Measurements from ENCODE around the gene PLD1.
"Not testable (repeated sequence)": the region's sequence is repeated elsewhere in the genome, so short reads cannot be mapped to it uniquely, and the experiment has no call there.

PLD1 gene

GRCh38 chr3:171815973-171816595 lies 5.8 kb upstream of the PLD1 start:
- DNase-seq: no peak

GRCh38 chr3:171814662-171815061 lies 4.4 kb upstream of the PLD1 start:
- not testable (repeated sequence) for DNase-seq

- DNase-seq: peak; percentile 16
These were observed 3.7 kb upstream of the PLD1 start for GRCh38 chr3:171813897-171814460.

- DNase-seq: no peak
These were observed 3.1 kb upstream of the PLD1 start for GRCh38 chr3:171813278-171813896.

GRCh38 chr3:171812811-171813210 lies 2.5 kb upstream of the PLD1 start:
- no peak for DNase-seq

GRCh38 chr3:171811913-171812335 lies 1.6 kb upstream of the PLD1 start:
- DNase-seq: no peak

GRCh38 chr3:171811295-171811912 lies 1.1 kb upstream of the PLD1 start:
- no peak for DNase-seq

- no peak for DNase-seq
These were observed 479 bp upstream of the PLD1 start for GRCh38 chr3:171810629-171811294.

GRCh38 chr3:171809611-171809860 lies 747 bp downstream of the PLD1 start:
- DNase-seq: no peak

GRCh38 chr3:171807806-171808205 lies 2.5 kb downstream of the PLD1 start:
- DNase-seq: no peak

- no peak for DNase-seq
These were observed 3.1 kb downstream of the PLD1 start for GRCh38 chr3:171807129-171807675.

- DNase-seq: no peak
These were observed 3.8 kb downstream of the PLD1 start for GRCh38 chr3:171806200-171807128.

- no peak for DNase-seq
These were observed 4.6 kb downstream of the PLD1 start for GRCh38 chr3:171805687-171806086.

GRCh38 chr3:171804618-171805389 lies 5.5 kb downstream of the PLD1 start:
- no peak for DNase-seq

GRCh38 chr3:171803044-171803443 lies 7.2 kb downstream of the PLD1 start:
- DNase-seq: no peak

- no peak for DNase-seq
These were observed 7.7 kb downstream of the PLD1 start for GRCh38 chr3:171802590-171802956.

GRCh38 chr3:171801738-171802589 lies 8.3 kb downstream of the PLD1 start:
- no peak for DNase-seq

- no peak for DNase-seq
These were observed 10.8 kb downstream of the PLD1 start for GRCh38 chr3:171799501-171799900.

GRCh38 chr3:171797873-171798272 lies 12.4 kb downstream of the PLD1 start:
- no peak for DNase-seq

GRCh38 chr3:171797265-171797679 lies 13.0 kb downstream of the PLD1 start:
- no peak for DNase-seq

Data from stimulated activated naive CD4-positive, alpha-beta T cell treated with Interleukin-2 at 50 U/mL for 16 hours (primary cell).